ENCODE data around the gene ATRNL1.

DNA sequence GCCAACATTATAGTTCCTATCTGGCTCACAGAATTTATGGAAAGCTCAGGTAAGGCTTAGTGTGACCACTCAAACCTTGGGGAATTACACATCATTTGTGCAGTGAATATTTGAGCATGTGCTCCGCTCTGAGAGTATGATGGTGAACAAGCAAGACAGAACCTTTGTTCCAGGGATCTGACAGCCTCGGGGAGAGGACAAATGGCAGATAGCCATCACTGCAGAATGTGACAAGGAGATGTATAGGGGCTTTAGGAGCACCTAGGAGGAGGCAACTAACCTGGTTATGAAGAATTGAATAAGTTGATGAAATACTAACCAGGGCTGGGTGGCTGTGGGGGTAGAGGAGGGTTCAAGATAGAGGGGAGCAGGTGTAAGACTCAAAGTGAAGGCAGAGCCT, 889.4 kb downstream of the ATRNL1 start:
- TF ChIP-seq, protein P1, sequence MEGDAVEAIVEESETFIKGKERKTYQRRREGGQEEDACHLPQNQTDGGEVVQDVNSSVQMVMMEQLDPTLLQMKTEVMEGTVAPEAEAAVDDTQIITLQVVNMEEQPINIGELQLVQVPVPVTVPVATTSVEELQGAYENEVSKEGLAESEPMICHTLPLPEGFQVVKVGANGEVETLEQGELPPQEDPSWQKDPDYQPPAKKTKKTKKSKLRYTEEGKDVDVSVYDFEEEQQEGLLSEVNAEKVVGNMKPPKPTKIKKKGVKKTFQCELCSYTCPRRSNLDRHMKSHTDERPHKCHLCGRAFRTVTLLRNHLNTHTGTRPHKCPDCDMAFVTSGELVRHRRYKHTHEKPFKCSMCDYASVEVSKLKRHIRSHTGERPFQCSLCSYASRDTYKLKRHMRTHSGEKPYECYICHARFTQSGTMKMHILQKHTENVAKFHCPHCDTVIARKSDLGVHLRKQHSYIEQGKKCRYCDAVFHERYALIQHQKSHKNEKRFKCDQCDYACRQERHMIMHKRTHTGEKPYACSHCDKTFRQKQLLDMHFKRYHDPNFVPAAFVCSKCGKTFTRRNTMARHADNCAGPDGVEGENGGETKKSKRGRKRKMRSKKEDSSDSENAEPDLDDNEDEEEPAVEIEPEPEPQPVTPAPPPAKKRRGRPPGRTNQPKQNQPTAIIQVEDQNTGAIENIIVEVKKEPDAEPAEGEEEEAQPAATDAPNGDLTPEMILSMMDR (IDR thresholded peaks at IDR 0.05; ENCODE audit: low read depth, low read length, poor library complexity, severe bottlenecking): no peak
- no peak for TF ChIP-seq EZH2phosphoT487 (IDR thresholded peaks at IDR 0.05; ENCODE audit: borderline replicate concordance, low read length)

Data from DOHH2 (cell line).